HG03039 (cell line): ENCODE data around the gene RNF222.
"Not testable (repeated sequence)": the region's sequence is repeated elsewhere in the genome, so short reads cannot be mapped to it uniquely, and the experiment has no call there.

Source experiments
- ATAC-seq: cut with Tn5 transposase; IDR thresholded peaks from one replicate; pipeline ENCODE4 v1.9.1; 2021; ENCODE audit warnings: mild to moderate bottlenecking, moderate library complexity; ENCODE audit not compliant: unreplicated experiment

Gene RNF222

DNA sequence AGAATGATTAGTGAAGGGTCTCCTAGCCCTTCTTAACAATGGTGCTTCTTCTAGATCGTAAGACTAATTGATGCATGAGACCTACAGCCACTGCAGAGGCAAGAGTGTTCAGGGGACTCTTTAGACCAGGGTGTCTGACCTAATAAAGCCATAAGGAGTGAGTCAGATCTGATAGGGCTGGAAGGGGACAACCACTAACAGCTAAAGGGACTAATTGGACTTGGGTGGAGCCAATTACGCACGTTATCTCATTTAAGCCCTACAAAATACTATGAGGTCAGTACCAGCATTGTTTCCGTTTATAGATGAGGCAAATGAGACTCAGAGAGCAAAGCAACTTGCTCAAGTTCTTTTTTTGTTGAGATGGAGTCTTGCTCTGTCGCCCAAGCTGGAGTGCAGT, 14.5 kb upstream of the RNF222 start:
- no peak for ATAC-seq

DNA sequence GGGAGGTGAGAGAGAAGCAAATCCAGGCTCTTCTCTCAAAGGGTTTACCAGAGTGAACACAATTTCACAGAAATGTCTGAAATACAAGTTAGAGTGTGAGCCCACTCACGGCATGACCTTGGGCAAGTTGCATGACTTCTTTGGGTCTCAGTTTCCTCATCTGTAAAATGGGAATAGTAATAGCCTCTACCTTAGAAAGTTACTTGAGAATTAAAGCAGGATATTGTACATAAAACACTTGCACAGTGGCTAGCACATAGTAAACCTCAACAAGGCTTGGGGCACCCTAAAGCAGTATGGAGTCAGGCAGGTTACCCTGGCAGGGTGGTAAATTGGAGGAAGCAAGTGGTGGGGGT, 13.2 kb upstream of the RNF222 start:
- ATAC-seq, result no peak

DNA sequence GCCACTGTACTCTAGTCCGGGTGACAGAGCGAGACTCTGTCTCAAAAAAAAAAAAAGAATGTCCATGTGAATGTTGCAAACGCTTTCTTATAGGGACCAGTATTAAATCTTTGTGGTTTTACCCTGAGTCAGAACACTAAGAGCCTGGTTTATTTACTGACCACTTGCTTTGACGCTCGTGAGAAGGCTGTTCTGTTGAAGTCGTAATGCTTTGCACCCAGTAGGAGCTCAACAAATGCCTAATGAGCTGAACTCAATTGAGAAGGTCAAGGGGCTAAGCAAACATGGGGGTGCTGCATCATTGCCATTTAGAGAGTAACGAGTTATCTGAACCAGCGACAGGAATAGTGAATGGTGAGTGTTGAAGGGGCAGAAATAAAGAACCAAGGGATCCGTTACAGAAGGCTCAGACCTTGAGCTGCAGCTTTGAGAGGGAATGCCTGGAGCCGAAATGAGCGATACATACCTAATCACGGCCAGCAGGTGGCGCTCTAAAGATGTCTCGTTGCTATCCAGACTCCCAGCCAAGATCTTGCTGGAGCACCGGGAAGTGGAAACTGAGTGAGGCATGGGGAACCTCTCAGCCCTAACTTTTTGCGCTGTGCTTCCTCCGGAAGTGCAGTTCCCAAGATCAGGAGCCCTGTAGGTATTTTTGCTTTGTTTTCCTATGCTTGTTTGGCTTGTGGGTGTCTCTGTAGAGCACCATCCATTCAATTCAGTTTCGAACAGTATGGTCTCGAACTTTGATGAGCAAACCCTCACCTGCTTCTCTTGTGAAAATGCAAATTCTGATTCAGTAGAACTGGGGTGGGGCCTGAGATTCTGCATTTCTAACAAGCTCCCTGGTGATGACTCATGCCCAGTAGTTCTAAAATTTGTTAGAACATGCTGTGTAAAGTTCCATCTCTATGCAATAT, 12.6 kb upstream of the RNF222 start:
- no peak for ATAC-seq

DNA sequence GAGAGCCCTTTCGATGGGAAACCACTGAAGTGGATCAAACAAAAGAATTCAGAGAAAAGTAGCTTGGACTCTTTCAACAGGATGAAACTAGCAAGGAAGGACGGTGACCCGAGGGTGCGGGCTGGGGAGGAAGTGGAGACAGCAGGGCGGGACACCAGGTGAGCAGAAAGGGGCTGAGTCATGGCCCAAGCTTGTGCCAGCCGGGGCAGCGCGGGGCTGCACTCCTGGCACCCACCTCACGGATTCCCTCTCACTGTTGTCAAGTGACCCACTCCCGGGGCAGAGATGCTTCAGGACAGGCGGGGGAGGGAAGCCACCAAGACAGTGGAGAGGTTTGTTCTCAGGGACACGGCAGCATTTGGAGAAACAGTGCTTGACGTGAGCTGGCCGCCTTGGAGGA, 10.7 kb upstream of the RNF222 start:
- no peak for ATAC-seq

DNA sequence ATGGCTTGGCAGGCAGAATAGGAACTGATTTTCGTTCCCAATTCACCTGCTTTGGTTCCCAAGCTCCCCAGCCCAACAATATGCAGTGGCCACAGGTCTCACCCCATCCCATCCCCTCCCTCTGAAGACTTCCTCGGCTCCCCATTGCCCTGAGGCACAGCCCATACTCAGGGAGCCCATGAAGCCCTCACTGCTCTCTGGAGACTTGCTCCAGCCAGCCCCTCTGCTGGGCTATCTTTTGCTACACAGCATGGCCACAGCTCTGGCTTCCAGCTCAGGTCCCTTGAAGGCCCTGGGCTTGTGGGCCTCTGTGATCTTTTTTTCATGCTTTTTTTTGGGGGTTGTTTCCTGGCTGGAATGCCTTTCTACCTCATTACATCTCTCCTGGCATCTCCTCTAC, 8.5 kb upstream of the RNF222 start:
- no peak for ATAC-seq

DNA sequence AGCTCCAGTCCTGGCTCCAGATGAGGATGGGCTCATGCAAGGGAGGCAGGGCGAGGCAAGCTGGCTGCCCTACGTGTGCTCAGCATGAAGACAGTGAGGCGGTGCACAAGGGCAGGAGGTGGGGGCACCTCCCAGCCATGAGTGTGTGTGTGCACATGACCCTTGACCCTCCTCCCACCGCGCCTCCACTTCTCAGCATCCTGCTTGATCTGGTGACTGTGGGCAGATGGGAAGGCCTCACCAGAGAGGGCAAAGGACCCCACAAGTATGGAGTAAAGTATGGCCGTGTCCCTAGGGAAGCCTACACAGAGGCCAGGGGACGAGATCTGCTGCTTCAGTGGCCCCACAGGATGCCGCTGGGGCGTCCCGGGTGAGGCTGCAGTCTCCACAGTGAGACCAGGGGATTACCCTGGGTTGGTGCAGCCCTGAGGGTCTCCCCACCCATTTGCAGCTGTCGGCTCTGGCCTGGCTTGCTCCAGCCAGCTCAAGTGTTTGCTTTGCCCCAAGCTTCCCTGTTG, 7.9 kb upstream of the RNF222 start:
- no peak for ATAC-seq

DNA sequence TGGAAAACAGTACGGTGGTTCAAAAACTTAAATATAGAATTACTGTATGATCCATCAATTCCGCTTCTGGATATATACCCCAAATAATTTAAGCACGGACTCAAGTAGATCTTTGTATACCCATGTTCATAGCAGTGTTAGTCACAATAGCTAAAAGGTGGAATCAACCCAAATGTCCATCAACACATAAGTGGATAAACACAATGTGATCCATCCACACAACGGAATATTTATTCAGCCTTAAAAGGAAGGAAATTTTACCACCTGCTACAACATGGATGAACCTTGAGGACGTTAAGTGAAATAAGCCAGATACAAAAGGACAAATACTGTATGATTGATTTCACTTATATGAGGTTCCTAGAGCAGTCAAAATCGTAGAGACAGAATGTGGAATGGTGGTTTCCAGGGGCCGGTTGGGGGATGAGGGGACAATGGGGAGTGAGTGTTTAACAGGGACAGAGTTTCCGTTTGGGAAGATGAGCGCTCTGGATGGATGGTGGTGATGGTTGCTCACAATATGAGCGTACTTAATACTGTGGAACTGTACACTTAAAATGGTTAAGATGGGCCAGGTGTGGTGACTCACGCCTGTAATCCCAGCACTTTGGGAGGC, 5.4 kb upstream of the RNF222 start:
- ATAC-seq, result no peak

DNA sequence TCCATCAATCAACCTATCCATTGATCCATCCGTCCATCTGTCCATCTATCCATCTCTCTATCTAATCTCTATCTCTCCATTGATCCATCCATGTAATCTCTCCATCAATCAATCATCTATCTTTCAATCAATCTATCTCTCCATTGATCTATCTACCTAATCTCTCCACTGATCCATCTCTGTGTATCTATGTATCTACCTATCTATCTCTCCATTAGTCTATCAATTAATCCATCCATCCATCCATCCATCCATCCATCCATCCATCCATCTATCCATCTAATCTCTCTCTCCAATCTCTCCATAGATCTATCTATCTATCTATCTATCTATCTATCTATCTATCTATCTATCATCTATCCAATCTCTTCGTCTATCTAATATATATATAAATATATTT, 3.5 kb upstream of the RNF222 start:
- ATAC-seq, result no peak

DNA sequence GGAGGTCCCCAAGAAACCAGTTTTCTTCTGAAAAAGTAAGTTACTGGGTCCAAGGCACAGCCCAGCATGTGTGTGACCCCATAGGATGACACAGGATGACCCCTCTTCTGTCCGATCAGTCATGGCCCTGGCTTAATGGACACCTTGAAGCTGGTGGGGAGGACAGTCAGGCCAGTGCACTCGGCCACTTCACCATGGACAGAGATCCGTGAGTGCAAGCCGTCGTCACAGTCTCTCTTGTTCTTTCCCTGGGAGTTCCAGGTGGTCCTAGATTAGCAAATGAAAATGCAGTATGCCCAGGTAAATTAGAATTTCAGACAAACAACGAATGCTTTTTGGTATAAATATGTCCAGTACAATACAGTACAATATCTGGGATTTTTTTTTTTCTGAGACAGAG, 1.4 kb upstream of the RNF222 start:
- ATAC-seq, result no peak

DNA sequence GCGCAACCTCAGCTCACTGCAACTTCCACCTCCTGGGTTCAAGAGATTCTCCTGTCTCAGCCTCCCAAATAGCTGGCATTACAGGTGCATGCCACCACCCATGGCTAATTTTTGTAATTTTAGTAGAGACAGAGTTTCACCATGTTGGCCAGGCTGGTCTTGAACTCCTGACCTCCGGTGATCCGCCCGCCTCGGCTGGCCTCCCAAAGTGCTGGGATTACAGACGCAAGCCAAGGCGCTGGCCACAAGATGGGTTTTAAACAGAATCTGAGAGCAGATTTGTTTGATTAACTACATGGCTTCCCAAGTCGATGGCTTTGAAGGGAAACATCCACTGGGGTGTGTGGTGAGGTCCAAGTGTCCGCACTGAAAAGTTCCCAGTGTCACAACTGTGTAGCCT, 3.1 kb downstream of the RNF222 start:
- ATAC-seq, result not testable (repeated sequence)

DNA sequence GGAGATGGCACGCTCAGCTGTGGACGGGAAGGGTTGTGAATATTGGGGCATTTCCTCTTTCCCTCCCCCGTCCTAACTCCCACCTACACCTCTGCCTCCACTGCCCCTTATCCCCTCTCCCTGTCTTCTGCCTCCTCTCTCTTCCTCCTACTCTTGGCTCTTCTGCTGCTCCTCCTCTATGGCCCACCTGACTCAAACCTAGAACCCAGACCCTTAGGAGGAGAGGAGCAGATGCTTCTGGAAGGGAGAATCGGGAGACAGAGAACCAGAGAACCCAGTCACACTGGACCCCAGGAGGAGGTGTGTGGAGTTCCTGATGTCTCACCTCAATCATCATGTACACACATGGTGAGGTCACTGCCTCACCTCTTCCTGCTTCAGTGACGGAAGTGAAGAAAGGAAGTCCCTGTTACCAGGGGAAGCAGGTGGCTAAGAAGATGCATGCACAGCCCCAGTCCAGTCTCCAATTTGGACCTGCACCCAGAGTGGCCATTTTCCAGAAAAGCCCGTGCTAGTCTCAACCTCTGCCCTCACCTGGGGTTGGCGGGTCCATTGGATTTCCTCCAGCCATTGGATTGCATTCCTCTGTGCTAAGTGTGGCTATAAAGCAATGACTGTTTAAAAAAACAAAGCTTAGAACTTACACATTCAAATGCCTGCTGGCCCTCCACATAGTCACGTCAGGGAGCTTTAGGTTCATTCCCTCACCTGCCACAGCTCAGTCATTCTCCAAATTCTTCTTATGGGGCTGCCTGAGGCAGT, 4.0 kb downstream of the RNF222 start:
- no peak for ATAC-seq

DNA sequence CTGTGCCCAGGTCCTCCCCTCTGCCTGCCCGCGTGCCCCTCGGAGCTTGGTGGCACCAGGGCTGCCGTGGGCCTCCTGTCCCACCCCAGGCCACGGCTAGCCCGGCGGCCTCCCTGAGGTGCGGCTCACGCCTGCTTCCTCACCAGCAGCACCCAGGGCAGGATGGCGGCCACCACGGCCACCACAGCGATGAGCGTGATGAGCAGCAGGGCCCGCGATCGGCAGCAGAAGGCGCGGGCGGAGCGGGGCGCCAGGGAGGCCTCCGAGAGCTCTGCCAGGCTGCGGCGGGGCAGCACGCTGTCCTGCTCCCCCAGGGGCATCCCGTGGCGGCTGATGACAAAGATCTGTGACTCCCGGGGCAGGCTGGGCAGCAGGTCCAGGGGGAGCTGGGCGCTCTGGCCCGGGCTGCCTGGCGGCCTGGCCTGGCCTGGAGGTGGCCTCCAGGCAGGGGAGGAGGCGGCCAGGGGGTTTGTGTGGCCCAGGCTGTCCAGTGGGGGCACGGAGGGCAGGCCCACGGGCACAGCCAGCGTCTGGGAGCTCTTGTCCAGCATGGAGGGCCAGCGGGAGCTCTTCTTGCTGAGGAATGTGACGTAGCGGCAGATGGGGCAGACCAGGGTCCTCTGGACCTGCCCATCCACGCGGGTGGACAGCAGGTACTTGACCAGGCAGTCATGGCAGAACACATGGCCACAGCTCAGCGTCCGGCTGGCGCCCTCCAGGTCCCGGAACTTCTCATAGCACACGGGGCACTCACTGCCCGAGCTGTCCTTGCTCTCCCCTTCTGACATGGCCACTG, 4.8 kb downstream of the RNF222 start:
- ATAC-seq, result no peak

DNA sequence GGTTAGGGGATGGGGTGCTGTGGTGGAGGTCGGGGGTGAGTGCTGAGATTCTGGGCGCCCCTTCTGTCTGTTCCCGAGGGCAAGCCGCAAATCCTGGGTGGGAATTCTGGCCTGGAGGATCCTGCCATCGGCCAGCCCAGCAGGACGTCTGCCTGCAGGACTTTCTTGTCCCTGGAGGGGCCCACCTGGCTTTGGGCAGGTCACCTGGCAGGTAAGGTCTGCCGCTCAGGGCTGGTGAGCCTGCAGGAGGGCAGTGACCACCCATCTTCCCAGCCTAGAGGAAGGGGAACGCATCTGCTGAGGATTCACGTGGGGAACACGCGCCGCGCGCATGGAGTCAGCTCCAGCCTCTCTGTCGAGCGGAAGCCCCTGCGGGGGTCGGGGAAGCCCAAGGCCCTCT, 5.4 kb downstream of the RNF222 start:
- no peak for ATAC-seq

DNA sequence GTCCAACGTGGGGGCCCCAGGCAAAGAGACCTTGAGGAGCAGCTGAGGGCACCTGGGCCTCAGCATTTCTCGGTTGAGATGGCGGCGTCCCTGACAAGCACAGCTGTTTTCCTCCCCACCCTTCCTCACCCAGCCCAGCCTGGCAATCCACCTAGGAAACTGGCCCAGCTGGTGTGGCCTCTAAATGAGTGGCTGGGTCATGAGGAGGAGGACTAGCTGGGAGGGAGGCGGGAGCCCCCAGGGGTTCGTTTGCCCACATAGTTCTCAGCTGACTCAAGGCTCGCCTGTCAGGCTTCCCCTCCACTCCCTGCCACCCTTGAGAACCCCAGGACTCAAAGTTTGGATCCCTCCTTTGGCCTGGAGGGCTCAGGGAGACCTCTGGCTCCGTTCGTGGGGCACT, 5.9 kb downstream of the RNF222 start:
- ATAC-seq, result no peak

DNA sequence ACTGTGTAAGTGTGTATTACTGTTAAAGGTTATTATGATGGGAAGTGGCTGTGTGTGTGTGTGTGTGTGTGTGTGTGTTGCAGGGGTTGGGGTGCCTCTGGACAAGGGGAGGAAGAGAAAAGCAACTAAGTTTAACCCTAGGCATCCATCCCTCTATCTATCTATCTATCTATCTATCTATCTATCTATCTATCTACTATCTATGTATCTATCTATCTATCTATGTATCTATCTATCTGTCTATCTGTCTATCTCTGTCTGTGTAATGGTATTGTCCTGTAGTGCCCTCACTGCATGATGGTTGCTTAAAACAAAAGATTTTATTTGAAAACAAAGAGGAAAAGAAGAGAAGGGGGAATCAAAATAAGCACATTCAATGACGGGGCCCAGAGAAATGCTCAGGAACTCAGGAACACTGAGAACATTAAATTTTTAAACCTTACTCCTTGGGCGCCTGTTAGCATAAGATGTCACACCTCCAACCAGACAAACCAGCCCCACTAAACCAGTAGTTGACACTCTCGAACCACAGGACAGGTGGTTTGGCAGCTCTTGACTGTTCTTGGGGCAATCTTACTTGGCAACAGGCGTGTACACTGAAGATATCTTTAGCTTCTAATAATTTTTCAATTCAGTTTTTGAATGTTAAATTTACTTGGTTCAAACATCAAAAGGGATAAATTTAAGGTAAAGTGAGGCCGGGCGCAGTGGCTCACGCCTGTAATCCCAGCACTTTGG, 9.5 kb downstream of the RNF222 start:
- no peak for ATAC-seq

DNA sequence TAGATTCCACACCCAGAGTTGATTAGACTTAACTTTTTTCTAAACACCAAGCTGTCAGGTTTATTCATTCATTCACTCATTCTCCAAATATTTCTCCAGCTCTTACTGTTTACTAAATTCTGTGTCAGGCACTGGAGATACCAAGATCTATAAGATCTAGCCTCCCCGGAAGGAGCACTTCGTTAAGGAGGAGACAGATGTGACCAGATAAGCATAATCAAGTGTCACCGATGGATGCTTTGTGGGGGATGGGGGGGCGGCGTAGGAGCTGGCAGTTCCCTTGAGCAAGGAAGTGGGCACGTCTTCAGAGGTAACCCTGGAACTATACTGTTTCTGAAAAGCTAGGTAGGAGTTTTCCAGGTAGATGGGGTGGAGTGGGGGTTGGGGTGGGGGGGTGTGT, 10.8 kb downstream of the RNF222 start:
- no peak for ATAC-seq

DNA sequence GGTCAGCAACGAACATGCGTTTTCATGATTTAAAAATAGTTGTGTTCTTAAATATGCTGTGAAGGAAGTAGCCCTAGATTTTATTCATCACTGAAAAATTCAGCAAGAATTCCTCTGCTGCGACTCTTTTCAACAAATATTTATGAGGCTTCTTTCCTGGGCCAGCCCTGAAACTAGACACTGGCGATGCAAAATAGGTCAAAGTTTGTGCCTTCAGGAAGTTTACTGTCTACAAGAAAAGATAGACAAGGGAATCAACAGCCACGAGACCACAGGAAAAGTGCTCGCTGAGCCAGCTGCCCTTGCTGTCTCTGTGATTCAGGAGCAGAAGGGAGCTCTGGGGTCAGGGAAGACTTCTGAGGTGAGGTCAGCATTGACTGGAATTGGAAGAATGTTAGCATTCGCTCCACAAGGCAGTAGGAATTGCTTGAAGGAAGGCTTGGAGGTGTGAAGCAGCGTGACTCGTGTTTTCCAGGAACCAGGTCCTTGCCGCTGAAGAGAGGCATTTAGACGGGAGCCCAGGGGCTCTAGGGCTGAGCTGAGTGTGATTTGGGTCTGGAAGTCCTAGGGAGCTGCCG, 12.7 kb downstream of the RNF222 start:
- ATAC-seq, result no peak

DNA sequence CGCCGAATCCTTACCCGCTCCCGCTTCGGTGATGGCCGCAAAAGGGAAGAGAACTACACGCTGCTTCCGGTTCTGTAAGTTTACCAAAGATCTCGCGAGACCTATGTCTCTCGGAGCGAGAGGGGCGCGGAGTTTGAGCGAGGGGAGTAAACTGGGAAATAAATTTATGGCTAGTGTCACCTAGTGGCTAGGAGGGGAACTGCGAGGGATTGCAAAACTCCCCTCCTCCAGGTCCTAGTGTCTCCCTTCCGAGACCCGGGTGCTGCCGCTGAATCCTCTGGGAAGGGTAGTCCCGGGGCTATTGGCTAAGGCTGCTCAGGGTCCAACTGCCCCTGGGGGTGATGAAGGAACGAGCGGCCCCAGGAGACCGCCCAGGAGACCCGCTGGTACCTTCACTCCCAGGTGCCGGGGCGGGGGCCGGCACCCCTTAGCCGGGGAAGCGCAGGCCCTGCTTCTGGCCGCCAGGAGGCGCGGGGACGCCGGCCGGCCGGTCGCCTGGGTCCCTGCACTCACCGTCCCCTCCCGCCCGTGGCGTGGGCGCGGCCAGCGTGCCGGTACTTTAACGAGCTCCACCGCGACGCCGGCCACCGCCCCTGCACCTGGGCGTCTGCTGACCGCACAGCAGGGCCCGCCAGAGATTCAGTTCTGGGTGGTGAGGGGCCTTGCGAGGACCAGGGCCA, 14.3 kb downstream of the RNF222 start, which contains the start of gene RPL26:
Gene RPL26 (minus strand): TSS at position 51 of the 680 bp plus-strand sequence. CDS start 883 bp downstream, outside the sequence.
- peak; percentile 89 for ATAC-seq

DNA sequence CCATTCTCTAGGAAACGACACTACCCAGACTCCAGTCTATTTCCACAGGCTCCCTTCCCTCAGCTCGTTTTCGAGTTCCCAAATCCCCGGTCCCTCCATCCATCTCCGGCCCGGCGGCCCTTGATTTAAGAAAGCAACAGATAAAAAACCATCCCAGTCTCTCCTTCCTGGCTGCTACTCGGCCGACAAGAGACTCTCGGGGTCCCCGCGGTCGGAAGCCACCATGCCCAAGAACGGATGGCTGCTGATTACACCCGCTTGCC, 14.8 kb downstream of the RNF222 start:
- ATAC-seq, result peak; percentile 3
